IMR-90 (cell line): ENCODE data around the gene KATNBL1. TPM values are rescaled to one million over a fixed set of nuclear protein-coding genes. Genes with fewer than 3 reads are reported as not detected.

ENCODE experiments used
- MXI1 ChIP-seq: IDR thresholded peaks from 2 replicates; pipeline ENCODE4 v1.6.1; 2012; ENCODE audit warnings: low read depth, mild to moderate bottlenecking, low read length, moderate library complexity, borderline replicate concordance
- POLR2A ChIP-seq: IDR thresholded peaks from 2 replicates; pipeline ENCODE4 v1.6.1; 2012; ENCODE audit warnings: mild to moderate bottlenecking, low read depth, low read length
- RFX5 ChIP-seq: IDR thresholded peaks from 2 replicates; pipeline ENCODE4 v1.8.0; 2012; ENCODE audit warnings: low read depth, mild to moderate bottlenecking, low read length, moderate library complexity
- polyA plus RNA-seq, 3 experiments: library from polyadenylated mRNA; depleted of rRNA; stranded (reverse); fragments of >200 nt; gene quantifications; 2 replicates each; pipeline ENCODE4 v1.2.3, GENCODE V29; 2012; ENCODE audit warnings: low replicate concordance in 1 of 3
- total RNA-seq: library from RNA; depleted of rRNA; stranded (reverse); fragments of >200 nt; gene quantifications from 2 replicates; pipeline ENCODE4 v1.2.3, GENCODE V29; 2012; rRNA removed
- TF ChIP-seq, protein P1 (sequence below): conservative IDR thresholded peaks from 2 replicates; pipeline ENCODE4 v1.5.1; 2012; ENCODE audit warnings: mild to moderate bottlenecking, low read depth, low read length, improper control_type of control experiment

KATNBL1 gene
- total and polyA plus RNA-seq, 2 of the 4 experiments (the other 2 are of a cell fraction): 17.1 to 24.0 TPM

DNA sequence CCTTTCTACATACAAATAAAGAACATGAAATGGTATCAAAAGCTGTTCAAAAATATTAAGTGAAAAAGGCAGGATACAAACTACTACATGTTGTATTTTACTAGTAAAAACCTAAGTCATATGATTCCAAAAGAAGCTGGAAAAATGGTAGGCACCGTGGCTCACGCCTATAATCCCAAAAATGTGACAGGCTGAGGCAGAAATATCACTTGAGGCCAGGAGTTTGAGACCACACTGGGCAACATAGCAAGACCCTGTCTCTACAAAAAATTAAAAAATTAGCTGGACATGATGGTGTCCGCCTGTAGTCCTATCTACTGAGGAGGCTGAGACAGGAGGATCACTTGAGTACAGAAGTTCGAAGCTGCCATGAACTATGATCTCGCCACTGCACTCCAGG is 110.0 kb downstream of the KATNBL1 start (continued):
- no peak for TF ChIP-seq RFX5
- TF ChIP-seq, protein P1, sequence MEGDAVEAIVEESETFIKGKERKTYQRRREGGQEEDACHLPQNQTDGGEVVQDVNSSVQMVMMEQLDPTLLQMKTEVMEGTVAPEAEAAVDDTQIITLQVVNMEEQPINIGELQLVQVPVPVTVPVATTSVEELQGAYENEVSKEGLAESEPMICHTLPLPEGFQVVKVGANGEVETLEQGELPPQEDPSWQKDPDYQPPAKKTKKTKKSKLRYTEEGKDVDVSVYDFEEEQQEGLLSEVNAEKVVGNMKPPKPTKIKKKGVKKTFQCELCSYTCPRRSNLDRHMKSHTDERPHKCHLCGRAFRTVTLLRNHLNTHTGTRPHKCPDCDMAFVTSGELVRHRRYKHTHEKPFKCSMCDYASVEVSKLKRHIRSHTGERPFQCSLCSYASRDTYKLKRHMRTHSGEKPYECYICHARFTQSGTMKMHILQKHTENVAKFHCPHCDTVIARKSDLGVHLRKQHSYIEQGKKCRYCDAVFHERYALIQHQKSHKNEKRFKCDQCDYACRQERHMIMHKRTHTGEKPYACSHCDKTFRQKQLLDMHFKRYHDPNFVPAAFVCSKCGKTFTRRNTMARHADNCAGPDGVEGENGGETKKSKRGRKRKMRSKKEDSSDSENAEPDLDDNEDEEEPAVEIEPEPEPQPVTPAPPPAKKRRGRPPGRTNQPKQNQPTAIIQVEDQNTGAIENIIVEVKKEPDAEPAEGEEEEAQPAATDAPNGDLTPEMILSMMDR: no peak
- no peak for TF ChIP-seq MXI1
- TF ChIP-seq POLR2A: no peak

Other genes with a start within 250 kb of the KATNBL1 start
- under 0.01 TPM in 2 replicates for gene CHRM5, start 241.6 kb downstream of the KATNBL1 start, total RNA-seq
- gene CHRM5, start 241.6 kb downstream of the KATNBL1 start, polyA plus RNA-seq (2012; rRNA removed): 0.03 and 0.04 TPM in 2 replicates
- gene AVEN, start 170.9 kb downstream of the KATNBL1 start, total RNA-seq: 17.6 and 26.4 TPM in 2 replicates
- gene AVEN, start 170.9 kb downstream of the KATNBL1 start, polyA plus RNA-seq (2012; rRNA removed): 8.2 and 9.1 TPM in 2 replicates
- gene EMC7, start 108.2 kb downstream of the KATNBL1 start, total RNA-seq: 46.6 and 58.6 TPM in 2 replicates
- 66.8 and 76.4 TPM in 2 replicates for gene EMC7, start 108.2 kb downstream of the KATNBL1 start, polyA plus RNA-seq (2012; rRNA removed)
- 1.3 and 1.9 TPM in 2 replicates for gene PGBD4, start 108.0 kb downstream of the KATNBL1 start, total RNA-seq
- gene PGBD4, start 108.0 kb downstream of the KATNBL1 start, polyA plus RNA-seq (2012; rRNA removed): 0.75 and 0.89 TPM in 2 replicates
- gene EMC4, start 14.9 kb upstream of the KATNBL1 start, total RNA-seq: 189 and 330 TPM in 2 replicates
- gene EMC4, start 14.9 kb upstream of the KATNBL1 start, polyA plus RNA-seq (2012; rRNA removed): 120 and 148 TPM in 2 replicates
- gene SLC12A6, start 127.7 kb upstream of the KATNBL1 start, total RNA-seq: 10.0 and 10.2 TPM in 2 replicates
- 6.9 and 7.7 TPM in 2 replicates for gene SLC12A6, start 127.7 kb upstream of the KATNBL1 start, polyA plus RNA-seq (2012; rRNA removed)
- 141 and 211 TPM in 2 replicates for gene NOP10, start 133.0 kb upstream of the KATNBL1 start, total RNA-seq
- gene NOP10, start 133.0 kb upstream of the KATNBL1 start, polyA plus RNA-seq (2012; rRNA removed): 444 and 468 TPM in 2 replicates
- not detected in 2 replicates for gene NUTM1, start 133.2 kb upstream of the KATNBL1 start, total RNA-seq
- not detected in 2 replicates for gene NUTM1, start 133.2 kb upstream of the KATNBL1 start, polyA plus RNA-seq (2012; rRNA removed)
- gene LPCAT4, start 157.1 kb upstream of the KATNBL1 start, total RNA-seq: 3.8 and 3.9 TPM in 2 replicates
- 44.4 and 57.5 TPM in 2 replicates for gene LPCAT4, start 157.1 kb upstream of the KATNBL1 start, polyA plus RNA-seq (2012; rRNA removed)
- 4.7 and 5.3 TPM in 2 replicates for gene GOLGA8A, start 227.7 kb upstream of the KATNBL1 start, total RNA-seq
- 21.4 and 33.8 TPM in 2 replicates for gene GOLGA8A, start 227.7 kb upstream of the KATNBL1 start, polyA plus RNA-seq (2012; rRNA removed)